Measurements from ENCODE around the gene FTCD. TPM values are rescaled to one million over a fixed set of nuclear protein-coding genes. Genes with fewer than 3 reads are reported as not detected.

FTCD gene
- total and polyA plus RNA-seq, 9 of the 15 experiments (the other 6 are each of a cell fraction or from before 2014, with no cell fraction given), result 0.11 to 1.6 (median 0.67) TPM; not detected in 5

DNA sequence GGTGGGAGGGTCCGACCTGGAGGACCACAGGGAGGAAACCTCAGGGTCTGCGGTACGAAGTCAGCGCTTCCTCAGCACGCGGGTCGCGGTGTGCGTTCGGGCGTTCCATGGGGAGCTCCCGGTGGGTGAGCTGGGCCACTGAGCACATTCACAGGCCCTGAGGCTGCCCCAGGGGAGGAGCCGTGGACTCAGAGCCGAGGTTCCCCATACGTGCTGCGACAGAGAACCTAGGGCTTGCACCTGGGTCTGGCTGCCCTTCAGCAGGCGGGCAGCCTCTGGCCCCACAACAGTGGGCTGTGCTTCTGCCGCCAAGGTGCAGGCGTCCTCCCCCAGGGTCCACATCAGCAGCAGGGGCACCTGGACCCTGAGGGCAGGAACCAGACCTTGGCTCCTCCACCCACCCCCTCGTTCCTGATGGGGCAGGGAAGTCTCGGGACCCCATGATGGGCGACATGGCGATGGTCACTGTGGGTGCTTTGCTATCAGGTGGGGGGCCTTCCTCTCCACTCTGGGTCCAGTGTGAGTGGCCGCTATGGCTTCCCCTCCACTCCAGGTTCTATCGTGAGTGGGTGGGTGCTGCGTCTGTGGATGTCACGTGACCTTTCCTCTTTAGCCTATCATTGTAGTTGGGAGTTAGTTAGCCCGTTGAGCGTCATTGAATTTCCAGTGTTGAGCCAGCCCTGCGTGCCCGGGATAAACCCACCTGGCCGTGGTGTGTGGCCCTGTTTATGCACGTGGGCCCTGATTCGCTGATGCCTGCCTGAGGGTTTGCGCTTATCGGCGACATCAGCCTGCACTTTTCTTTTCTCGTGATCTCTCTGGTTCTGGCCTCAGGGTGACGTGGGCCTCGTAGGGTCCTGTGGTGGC, 27.9 kb downstream of the FTCD start (continued):
- TF ChIP-seq, protein P1, sequence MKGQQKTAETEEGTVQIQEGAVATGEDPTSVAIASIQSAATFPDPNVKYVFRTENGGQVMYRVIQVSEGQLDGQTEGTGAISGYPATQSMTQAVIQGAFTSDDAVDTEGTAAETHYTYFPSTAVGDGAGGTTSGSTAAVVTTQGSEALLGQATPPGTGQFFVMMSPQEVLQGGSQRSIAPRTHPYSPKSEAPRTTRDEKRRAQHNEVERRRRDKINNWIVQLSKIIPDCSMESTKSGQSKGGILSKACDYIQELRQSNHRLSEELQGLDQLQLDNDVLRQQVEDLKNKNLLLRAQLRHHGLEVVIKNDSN (CRISPR knock-in tag; IDR thresholded peaks at IDR 0.05), result peak; percentile 79
- TF ChIP-seq PTBP1 (IDR thresholded peaks at IDR 0.05; ENCODE audit: low read depth, low read length) (no peak), ZNF184 (CRISPR knock-in tag; IDR thresholded peaks at IDR 0.05) (no peak), MCM2 (IDR thresholded peaks at IDR 0.05; ENCODE audit: low read depth) (no peak), BRD9 (IDR thresholded peaks at IDR 0.05; ENCODE audit: low read depth, partially characterized antibody) (no peak), TOE1 (IDR thresholded peaks at IDR 0.05; ENCODE audit: borderline replicate concordance) (peak; percentile 88), TOE1 (CRISPR knock-in tag; IDR thresholded peaks at IDR 0.05; ENCODE audit: borderline replicate concordance, low read depth) (no peak), MAFF (IDR thresholded peaks at IDR 0.05; ENCODE audit: low read length) (no peak), ZNF282 (CRISPR knock-in tag; IDR thresholded peaks at IDR 0.05) (no peak), STAT5A (IDR thresholded peaks at IDR 0.05; ENCODE audit: borderline replicate concordance, low read length) (no peak), CSDE1 (IDR thresholded peaks at IDR 0.05) (no peak), CBFA2T2 (conservative IDR thresholded peaks at IDR 0.05) (peak; percentile 73), SAFB (IDR thresholded peaks at IDR 0.05; ENCODE audit: borderline replicate concordance, low read depth, low read length) (peak; percentile 14; the same call in 1 of the 2 replicates)
- TF ChIP-seq, protein P2, sequence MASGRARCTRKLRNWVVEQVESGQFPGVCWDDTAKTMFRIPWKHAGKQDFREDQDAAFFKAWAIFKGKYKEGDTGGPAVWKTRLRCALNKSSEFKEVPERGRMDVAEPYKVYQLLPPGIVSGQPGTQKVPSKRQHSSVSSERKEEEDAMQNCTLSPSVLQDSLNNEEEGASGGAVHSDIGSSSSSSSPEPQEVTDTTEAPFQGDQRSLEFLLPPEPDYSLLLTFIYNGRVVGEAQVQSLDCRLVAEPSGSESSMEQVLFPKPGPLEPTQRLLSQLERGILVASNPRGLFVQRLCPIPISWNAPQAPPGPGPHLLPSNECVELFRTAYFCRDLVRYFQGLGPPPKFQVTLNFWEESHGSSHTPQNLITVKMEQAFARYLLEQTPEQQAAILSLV (tag; IDR thresholded peaks at IDR 0.05), result no peak
- TF ChIP-seq, protein P3, sequence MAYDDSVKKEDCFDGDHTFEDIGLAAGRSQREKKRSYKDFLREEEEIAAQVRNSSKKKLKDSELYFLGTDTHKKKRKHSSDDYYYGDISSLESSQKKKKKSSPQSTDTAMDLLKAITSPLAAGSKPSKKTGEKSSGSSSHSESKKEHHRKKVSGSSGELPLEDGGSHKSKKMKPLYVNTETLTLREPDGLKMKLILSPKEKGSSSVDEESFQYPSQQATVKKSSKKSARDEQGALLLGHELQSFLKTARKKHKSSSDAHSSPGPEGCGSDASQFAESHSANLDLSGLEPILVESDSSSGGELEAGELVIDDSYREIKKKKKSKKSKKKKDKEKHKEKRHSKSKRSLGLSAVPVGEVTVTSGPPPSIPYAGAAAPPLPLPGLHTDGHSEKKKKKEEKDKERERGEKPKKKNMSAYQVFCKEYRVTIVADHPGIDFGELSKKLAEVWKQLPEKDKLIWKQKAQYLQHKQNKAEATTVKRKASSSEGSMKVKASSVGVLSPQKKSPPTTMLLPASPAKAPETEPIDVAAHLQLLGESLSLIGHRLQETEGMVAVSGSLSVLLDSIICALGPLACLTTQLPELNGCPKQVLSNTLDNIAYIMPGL (CRISPR knock-in tag; IDR thresholded peaks at IDR 0.05), result no peak
- TF ChIP-seq, protein P4, sequence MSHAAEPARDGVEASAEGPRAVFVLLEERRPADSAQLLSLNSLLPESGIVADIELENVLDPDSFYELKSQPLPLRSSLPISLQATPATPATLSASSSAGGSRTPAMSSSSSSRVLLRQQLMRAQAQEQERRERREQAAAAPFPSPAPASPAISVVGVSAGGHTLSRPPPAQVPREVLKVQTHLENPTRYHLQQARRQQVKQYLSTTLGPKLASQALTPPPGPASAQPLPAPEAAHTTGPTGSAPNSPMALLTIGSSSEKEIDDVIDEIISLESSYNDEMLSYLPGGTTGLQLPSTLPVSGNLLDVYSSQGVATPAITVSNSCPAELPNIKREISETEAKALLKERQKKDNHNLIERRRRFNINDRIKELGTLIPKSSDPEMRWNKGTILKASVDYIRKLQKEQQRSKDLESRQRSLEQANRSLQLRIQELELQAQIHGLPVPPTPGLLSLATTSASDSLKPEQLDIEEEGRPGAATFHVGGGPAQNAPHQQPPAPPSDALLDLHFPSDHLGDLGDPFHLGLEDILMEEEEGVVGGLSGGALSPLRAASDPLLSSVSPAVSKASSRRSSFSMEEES (CRISPR knock-in tag; IDR thresholded peaks at IDR 0.05), result peak; percentile 90
- TF ChIP-seq, protein P5, sequence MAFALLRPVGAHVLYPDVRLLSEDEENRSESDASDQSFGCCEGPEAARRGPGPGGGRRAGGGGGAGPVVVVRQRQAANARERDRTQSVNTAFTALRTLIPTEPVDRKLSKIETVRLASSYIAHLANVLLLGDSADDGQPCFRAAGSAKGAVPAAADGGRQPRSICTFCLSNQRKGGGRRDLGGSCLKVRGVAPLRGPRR (CRISPR knock-in tag; IDR thresholded peaks at IDR 0.05), result no peak
- TF ChIP-seq, protein P6, sequence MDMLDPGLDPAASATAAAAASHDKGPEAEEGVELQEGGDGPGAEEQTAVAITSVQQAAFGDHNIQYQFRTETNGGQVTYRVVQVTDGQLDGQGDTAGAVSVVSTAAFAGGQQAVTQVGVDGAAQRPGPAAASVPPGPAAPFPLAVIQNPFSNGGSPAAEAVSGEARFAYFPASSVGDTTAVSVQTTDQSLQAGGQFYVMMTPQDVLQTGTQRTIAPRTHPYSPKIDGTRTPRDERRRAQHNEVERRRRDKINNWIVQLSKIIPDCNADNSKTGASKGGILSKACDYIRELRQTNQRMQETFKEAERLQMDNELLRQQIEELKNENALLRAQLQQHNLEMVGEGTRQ (CRISPR knock-in tag; IDR thresholded peaks at IDR 0.05), result peak; percentile 63
- TF ChIP-seq, protein P7, sequence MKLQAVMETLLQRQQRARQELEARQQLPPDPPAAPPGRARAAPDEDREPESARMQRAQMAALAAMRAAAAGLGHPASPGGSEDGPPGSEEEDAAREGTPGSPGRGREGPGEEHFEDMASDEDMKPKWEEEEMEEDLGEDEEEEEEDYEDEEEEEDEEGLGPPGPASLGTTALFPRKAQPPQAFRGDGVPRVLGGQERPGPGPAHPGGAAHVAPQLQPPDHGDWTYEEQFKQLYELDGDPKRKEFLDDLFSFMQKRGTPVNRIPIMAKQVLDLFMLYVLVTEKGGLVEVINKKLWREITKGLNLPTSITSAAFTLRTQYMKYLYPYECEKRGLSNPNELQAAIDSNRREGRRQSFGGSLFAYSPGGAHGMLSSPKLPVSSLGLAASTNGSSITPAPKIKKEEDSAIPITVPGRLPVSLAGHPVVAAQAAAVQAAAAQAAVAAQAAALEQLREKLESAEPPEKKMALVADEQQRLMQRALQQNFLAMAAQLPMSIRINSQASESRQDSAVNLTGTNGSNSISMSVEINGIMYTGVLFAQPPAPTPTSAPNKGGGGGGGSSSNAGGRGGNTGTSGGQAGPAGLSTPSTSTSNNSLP (IDR thresholded peaks at IDR 0.05; ENCODE audit: borderline replicate concordance, low read depth, low read length), result no peak
